ENCODE measurements around the gene ANKS1B. TPM values are rescaled to one million over a fixed set of nuclear protein-coding genes. Genes with fewer than 3 reads are reported as not detected.

Gene ANKS1B
- total and polyA plus RNA-seq, 9 donors: 1.4 to 5.6 (median 2.7) TPM

DNA sequence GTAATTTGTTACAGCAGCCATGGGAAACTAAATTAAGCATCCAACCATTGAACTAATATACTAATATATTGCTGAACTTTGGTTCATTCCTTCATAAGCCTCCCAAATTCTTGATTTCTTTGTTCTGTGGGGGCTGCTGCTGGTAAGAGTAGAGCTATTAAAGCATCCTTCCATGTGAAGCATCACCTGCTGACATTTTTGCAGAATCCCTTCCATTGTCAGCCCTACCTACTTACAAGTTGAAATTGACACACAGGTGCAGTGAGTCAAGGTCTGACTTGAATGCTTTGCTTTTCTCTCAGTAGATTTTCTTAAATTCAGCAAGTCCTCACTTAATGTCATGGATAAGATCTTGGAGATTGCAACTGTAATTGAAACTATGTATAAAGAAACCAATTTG lies 865.3 kb downstream of the ANKS1B start:
- DNase-seq: no peak
- Histone ChIP-seq H3K27ac (ENCODE audit: low read length) (no peak overlapping the region), H3K27me3 (ENCODE audit: control insufficient read depth, insufficient read depth, low read length) (no peaks in the 10 kb centered on the region), H3K4me3 (ENCODE audit: low read length) (no peak overlapping the region), H3K4me1 (ENCODE audit: control insufficient read depth, insufficient read depth, low read length) (no peaks in the 10 kb centered on the region), H3K9me3 (replicated peaks; ENCODE audit: control insufficient read depth, low read depth, low read length) (no peaks in the 10 kb centered on the region), H3K36me3 (ENCODE audit: control insufficient read depth, insufficient read depth, low read length) (no peaks in the 10 kb centered on the region)

GRCh38 chr12:99111600-99111999 lies 873.1 kb downstream of the ANKS1B start:
- WGBS (ENCODE audit: insufficient coverage): no CpG with 5 or more reads among the region's 5 CpGs
- H3K4me3 ChIP-seq (ENCODE audit: low read length): no peak overlapping the region
- no peaks in the 10 kb centered on the region for H3K4me1 ChIP-seq (ENCODE audit: control insufficient read depth, insufficient read depth, low read length)
- H3K27ac ChIP-seq (ENCODE audit: low read length): no peak overlapping the region
- no peaks in the 10 kb centered on the region for H3K36me3 ChIP-seq (ENCODE audit: control insufficient read depth, insufficient read depth, low read length)
- DNase-seq: no peak
- H3K27me3 ChIP-seq (ENCODE audit: control insufficient read depth, insufficient read depth, low read length): no peaks in the 10 kb centered on the region
- no peaks in the 10 kb centered on the region for H3K9me3 ChIP-seq (replicated peaks; ENCODE audit: control insufficient read depth, low read depth, low read length)

DNA sequence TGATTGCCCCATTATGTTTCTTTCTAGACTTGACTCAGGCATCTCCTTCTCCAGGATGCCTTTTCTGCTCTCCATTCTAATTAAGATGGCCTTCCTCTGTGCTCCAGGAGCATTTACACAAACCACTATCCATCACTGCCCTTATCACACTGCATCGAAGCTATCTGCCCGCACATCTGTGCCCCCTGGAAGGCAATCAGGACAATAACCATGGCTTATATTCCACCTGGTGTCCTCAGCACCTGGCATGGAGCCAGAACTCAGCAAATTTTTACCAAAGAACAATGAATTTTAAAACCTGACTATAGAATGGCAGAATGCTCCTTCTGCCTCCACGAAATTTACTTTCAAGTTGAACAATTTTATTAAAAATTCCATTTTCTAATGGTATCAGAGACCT lies 873.9 kb downstream of the ANKS1B start:
- no peak overlapping the region for H3K4me3 ChIP-seq (ENCODE audit: low read length)
- WGBS (ENCODE audit: insufficient coverage): 72% methylated on average over 2 of the region's 3 CpGs
- H3K27ac ChIP-seq (ENCODE audit: low read length): no peak overlapping the region
- no peaks in the 10 kb centered on the region for H3K9me3 ChIP-seq (replicated peaks; ENCODE audit: control insufficient read depth, low read depth, low read length)
- DNase-seq: no peak
- no peaks in the 10 kb centered on the region for H3K36me3 ChIP-seq (ENCODE audit: control insufficient read depth, insufficient read depth, low read length)
- no peaks in the 10 kb centered on the region for H3K27me3 ChIP-seq (ENCODE audit: control insufficient read depth, insufficient read depth, low read length)
- H3K4me1 ChIP-seq (ENCODE audit: control insufficient read depth, insufficient read depth, low read length): no peaks in the 10 kb centered on the region

GRCh38 chr12:99110212-99110611 lies 874.5 kb downstream of the ANKS1B start:
- Histone ChIP-seq H3K9me3 (replicated peaks; ENCODE audit: control insufficient read depth, low read depth, low read length) (no peaks in the 10 kb centered on the region), H3K4me1 (ENCODE audit: control insufficient read depth, insufficient read depth, low read length) (no peaks in the 10 kb centered on the region), H3K36me3 (ENCODE audit: control insufficient read depth, insufficient read depth, low read length) (no peaks in the 10 kb centered on the region), H3K27ac (ENCODE audit: low read length) (no peak overlapping the region), H3K27me3 (ENCODE audit: control insufficient read depth, insufficient read depth, low read length) (no peaks in the 10 kb centered on the region), H3K4me3 (ENCODE audit: low read length) (no peak overlapping the region)
- DNase-seq: no peak
- WGBS (ENCODE audit: insufficient coverage): no CpG with 5 or more reads among the region's 2 CpGs

DNA sequence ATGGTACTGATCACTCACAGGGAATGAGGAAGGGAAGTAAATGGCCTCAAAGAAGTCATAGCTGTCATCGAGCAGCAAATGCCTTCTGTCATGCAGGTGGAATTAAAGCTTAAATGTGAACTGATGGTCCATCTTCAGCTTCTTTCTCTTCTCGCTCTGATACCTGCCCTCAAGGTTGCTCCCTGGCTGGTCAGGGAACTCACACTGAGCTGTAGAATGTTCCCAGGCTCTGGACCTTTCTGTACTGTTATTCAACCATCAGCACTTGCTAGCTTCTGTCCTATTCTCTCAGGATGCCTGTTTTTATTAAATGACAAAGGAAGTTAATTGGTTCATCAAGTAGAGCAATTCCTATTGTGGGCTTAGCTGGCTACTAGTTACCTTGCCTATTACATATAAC lies 875.8 kb downstream of the ANKS1B start:
- no peak overlapping the region for H3K27ac ChIP-seq (ENCODE audit: low read length)
- H3K4me3 ChIP-seq (ENCODE audit: low read length): no peak overlapping the region
- no peaks in the 10 kb centered on the region for H3K9me3 ChIP-seq (replicated peaks; ENCODE audit: control insufficient read depth, low read depth, low read length)
- no peaks in the 10 kb centered on the region for H3K27me3 ChIP-seq (ENCODE audit: control insufficient read depth, insufficient read depth, low read length)
- no CpG with 5 or more reads among the region's 2 CpGs for WGBS (ENCODE audit: insufficient coverage)
- no peaks in the 10 kb centered on the region for H3K4me1 ChIP-seq (ENCODE audit: control insufficient read depth, insufficient read depth, low read length)
- no peak for DNase-seq
- H3K36me3 ChIP-seq (ENCODE audit: control insufficient read depth, insufficient read depth, low read length): no peaks in the 10 kb centered on the region

GRCh38 chr12:99099786-99100185 lies 885.0 kb downstream of the ANKS1B start:
- Histone ChIP-seq H3K36me3 (ENCODE audit: control insufficient read depth, insufficient read depth, low read length) (no peaks in the 10 kb centered on the region), H3K9me3 (replicated peaks; ENCODE audit: control insufficient read depth, low read depth, low read length) (no peaks in the 10 kb centered on the region), H3K4me1 (ENCODE audit: control insufficient read depth, insufficient read depth, low read length) (no peaks in the 10 kb centered on the region), H3K4me3 (ENCODE audit: low read length) (no peak overlapping the region), H3K27me3 (ENCODE audit: control insufficient read depth, insufficient read depth, low read length) (no peaks in the 10 kb centered on the region), H3K27ac (ENCODE audit: low read length) (no peak overlapping the region)
- DNase-seq: no peak
- WGBS (ENCODE audit: insufficient coverage): no CpG with 5 or more reads among the region's 2 CpGs

DNA sequence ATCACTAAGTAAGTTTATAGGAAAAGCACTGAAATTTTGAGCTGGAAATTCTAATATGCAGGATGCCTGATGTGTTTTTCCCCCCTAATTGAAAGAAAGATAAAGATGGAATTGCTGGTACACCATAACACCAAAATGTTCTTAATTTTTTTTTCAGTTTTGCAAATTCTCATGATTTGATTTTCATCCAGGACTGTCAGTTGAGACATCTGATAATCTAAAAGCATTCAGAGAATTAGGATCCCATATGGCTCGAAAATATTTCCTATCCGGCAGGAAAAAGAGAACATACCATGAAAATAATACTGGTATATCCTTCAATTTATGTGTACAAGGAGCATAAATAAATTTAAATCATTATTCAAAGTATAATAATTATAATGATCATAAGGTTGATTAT lies 887.6 kb downstream of the ANKS1B start:
- WGBS (ENCODE audit: insufficient coverage): no CpG with 5 or more reads among the region's 2 CpGs
- Histone ChIP-seq H3K27me3 (ENCODE audit: control insufficient read depth, insufficient read depth, low read length) (no peaks in the 10 kb centered on the region), H3K4me1 (ENCODE audit: control insufficient read depth, insufficient read depth, low read length) (no peaks in the 10 kb centered on the region), H3K27ac (ENCODE audit: low read length) (no peak overlapping the region), H3K9me3 (replicated peaks; ENCODE audit: control insufficient read depth, low read depth, low read length) (no peaks in the 10 kb centered on the region), H3K36me3 (ENCODE audit: control insufficient read depth, insufficient read depth, low read length) (no peaks in the 10 kb centered on the region), H3K4me3 (ENCODE audit: low read length) (no peak overlapping the region)
- DNase-seq: no peak

GRCh38 chr12:99093166-99093565 lies 891.6 kb downstream of the ANKS1B start:
- Histone ChIP-seq H3K27me3 (ENCODE audit: control insufficient read depth, insufficient read depth, low read length) (no peaks in the 10 kb centered on the region), H3K27ac (ENCODE audit: low read length) (no peak overlapping the region), H3K9me3 (replicated peaks; ENCODE audit: control insufficient read depth, low read depth, low read length) (no peaks in the 10 kb centered on the region), H3K4me3 (ENCODE audit: low read length) (no peak overlapping the region), H3K36me3 (ENCODE audit: control insufficient read depth, insufficient read depth, low read length) (no peaks in the 10 kb centered on the region), H3K4me1 (ENCODE audit: control insufficient read depth, insufficient read depth, low read length) (no peaks in the 10 kb centered on the region)
- DNase-seq: no peak
- 24% methylated on average over 3 of the region's 3 CpGs for WGBS (ENCODE audit: insufficient coverage)

DNA sequence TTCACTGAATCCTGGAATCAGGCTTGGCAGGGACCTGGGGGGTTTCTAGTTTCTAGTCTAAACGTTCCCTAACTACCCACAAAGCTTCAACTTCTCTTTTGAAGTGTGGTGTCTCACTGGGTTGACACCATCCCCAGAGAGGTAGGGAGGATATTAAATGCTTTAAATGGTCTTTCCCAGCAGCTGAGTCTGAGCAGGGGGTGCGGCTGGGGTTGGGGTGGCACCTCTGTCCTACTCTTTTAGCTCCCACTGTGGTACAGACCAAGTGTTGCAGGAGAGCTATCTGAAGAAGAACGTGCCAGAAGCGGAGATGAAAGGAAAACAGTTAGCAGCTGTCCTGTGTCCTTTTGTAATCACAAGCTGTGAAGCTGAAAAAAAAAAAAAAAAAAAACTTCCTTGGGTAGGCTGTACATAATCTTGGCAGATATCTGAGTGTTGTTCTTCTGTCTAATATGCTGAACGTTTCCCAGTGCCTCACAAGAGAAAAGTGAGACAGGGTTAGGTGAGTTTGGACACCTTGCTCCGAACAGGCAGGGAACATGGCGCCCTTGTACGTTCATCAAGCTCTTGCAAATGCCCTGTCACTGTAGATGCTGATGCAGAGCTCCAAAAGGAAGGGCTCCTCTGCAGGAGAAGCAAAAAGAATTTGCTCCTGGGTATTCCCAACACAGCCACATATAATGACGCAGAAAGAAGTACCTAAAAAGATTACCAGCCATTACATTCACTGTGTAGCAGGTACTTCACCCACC lies 892.5 kb downstream of the ANKS1B start:
- WGBS (ENCODE audit: insufficient coverage): 92% methylated on average over 5 of the region's 9 CpGs
- Histone ChIP-seq H3K27ac (ENCODE audit: low read length) (no peak overlapping the region), H3K9me3 (replicated peaks; ENCODE audit: control insufficient read depth, low read depth, low read length) (no peaks in the 10 kb centered on the region), H3K36me3 (ENCODE audit: control insufficient read depth, insufficient read depth, low read length) (no peaks in the 10 kb centered on the region), H3K4me1 (ENCODE audit: control insufficient read depth, insufficient read depth, low read length) (no peaks in the 10 kb centered on the region), H3K4me3 (ENCODE audit: low read length) (no peak overlapping the region), H3K27me3 (ENCODE audit: control insufficient read depth, insufficient read depth, low read length) (no peaks in the 10 kb centered on the region)
- DNase-seq: no peak

- DNase-seq: peak; percentile 8
- 57% methylated on average over 1 of the region's 5 CpGs for WGBS (ENCODE audit: insufficient coverage)
- H3K27ac ChIP-seq (ENCODE audit: low read length): no peak overlapping the region
- no peaks in the 10 kb centered on the region for H3K36me3 ChIP-seq (ENCODE audit: control insufficient read depth, insufficient read depth, low read length)
- no peaks in the 10 kb centered on the region for H3K4me1 ChIP-seq (ENCODE audit: control insufficient read depth, insufficient read depth, low read length)
- H3K4me3 ChIP-seq (ENCODE audit: low read length): no peak overlapping the region
- no peaks in the 10 kb centered on the region for H3K9me3 ChIP-seq (replicated peaks; ENCODE audit: control insufficient read depth, low read depth, low read length)
- no peaks in the 10 kb centered on the region for H3K27me3 ChIP-seq (ENCODE audit: control insufficient read depth, insufficient read depth, low read length)
Measured at GRCh38 chr12:99087278-99087677, 897.5 kb downstream of the ANKS1B start.

DNA sequence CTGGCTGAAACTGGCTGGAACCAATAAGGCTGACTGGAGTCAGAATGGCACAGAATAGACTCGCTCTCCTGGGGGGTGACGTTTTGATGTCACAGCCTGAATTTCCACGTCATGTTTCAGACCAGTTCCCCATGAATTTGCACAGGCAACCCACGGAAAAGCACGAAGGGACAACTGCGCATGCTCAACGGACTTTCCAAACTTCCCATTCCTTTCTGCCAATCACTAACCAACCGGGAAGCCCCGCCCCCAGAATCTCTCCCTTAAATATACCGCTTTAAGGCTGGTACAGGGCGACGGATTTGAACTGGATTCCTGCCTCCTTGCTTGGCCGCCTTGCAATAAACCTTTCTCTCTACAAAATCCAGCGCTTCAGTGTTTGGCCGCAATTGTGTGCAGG lies 904.9 kb downstream of the ANKS1B start:
- no peak for DNase-seq
- H3K27ac ChIP-seq (ENCODE audit: low read length): no peak overlapping the region
- no peaks in the 10 kb centered on the region for H3K4me1 ChIP-seq (ENCODE audit: control insufficient read depth, insufficient read depth, low read length)
- H3K4me3 ChIP-seq (ENCODE audit: low read length): no peak overlapping the region
- H3K27me3 ChIP-seq (ENCODE audit: control insufficient read depth, insufficient read depth, low read length): no peaks in the 10 kb centered on the region
- H3K36me3 ChIP-seq (ENCODE audit: control insufficient read depth, insufficient read depth, low read length): no peaks in the 10 kb centered on the region
- H3K9me3 ChIP-seq (replicated peaks; ENCODE audit: control insufficient read depth, low read depth, low read length): no peaks in the 10 kb centered on the region
- 75% methylated on average over 13 of the region's 15 CpGs for WGBS (ENCODE audit: insufficient coverage)

Measured in muscle of leg (tissue), 11 donors.